B cell (primary cell): ENCODE data around the gene ART5. TPM values are rescaled to one million over a fixed set of nuclear protein-coding genes. Genes with fewer than 3 reads are reported as not detected.

Experiments
- ATAC-seq: fragments of 200-7000 bp; cut with Tn5 transposase; one replicate; pipeline ENCODE4 v1.10.0; 2021; ENCODE audit warnings: low read depth, mild to moderate bottlenecking, moderate number of reproducible peaks, moderate library complexity
- CTCF ChIA-PET: fragments of 350-600 bp; sonication (Branson Sonifier 250); formaldehyde crosslinking; loops from one replicate; lab custom pipeline; 2021; ENCODE audit warnings: antibody characterized with exemption, inconsistent platforms; lab: Charles Lee
- POLR2A ChIA-PET: fragments of 350-600 bp; sonication (Branson Sonifier 250); formaldehyde crosslinking; loops from one replicate; lab custom pipeline; 2021; ENCODE audit warnings: antibody characterized with exemption; lab: Charles Lee
- DNase-seq: peaks from one replicate; pipeline ENCODE4 v3.0.0; 2013
- H2AFZ ChIP-seq: 2 replicates; pipeline ENCODE4 v1.6.1; 2012; ENCODE audit warnings: mild to moderate bottlenecking, low read depth, low read length; ENCODE audit not compliant: insufficient read depth, poor library complexity, severe bottlenecking
- H3K27ac ChIP-seq, 2 donors: 1 replicate in 1 of 2; 2 replicates in 1 of 2; pipeline ENCODE4 v1.5.1; 2012 to 2013; ENCODE audit warnings: low read length in 2 of 2, mild to moderate bottlenecking in 2 of 2, moderate library complexity in 1 of 2
- H3K27me3 ChIP-seq, 4 experiments: fragments of 200-600 bp in 1 of 4; sonication (generic) in 1 of 4; replicated peaks in 1 of 4; 1 replicate in 2 of 4; 2 replicates in 2 of 4; pipeline versions ENCODE4 v1.6.1 to v1.7.0; 2013 to 2016; ENCODE audit warnings: low read length in 3 of 4, mild to moderate bottlenecking in 2 of 4, mixed read lengths in 1 of 4, moderate library complexity in 1 of 4; ENCODE audit not compliant: insufficient read depth in 4 of 4, control insufficient read depth in 3 of 4; ENCODE audit errors: control extremely low read depth in 1 of 4
- H3K36me3 ChIP-seq, 2 experiments: replicated peaks in 1 of 2; 1 replicate in 1 of 2; 2 replicates in 1 of 2; pipeline versions ENCODE4 v1.6.1 to v1.7.1; 2013; ENCODE audit warnings: low read length in 1 of 2; ENCODE audit not compliant: insufficient read depth in 2 of 2, control insufficient read depth in 1 of 2; ENCODE audit errors: control extremely low read depth in 1 of 2, extremely low read depth in 1 of 2
- H3K4me1 ChIP-seq, 2 donors: fragments of 200-600 bp in 1 of 2; sonication (generic) in 1 of 2; 1 replicate in 1 of 2; 2 replicates in 1 of 2; pipeline versions ENCODE4 v1.5.1 to v1.6.1; 2013 to 2017; ENCODE audit warnings: low read length in 2 of 2; ENCODE audit not compliant: control insufficient read depth in 2 of 2, insufficient read depth in 2 of 2
- H3K4me2 ChIP-seq: replicated peaks from 2 replicates; pipeline ENCODE3; 2012; ENCODE audit warnings: mild to moderate bottlenecking, low read depth, low read length; ENCODE audit not compliant: poor library complexity, severe bottlenecking
- H3K4me3 ChIP-seq, 5 experiments: fragments of 200-600 bp in 1 of 5; sonication (generic) in 1 of 5; 1 replicate in 3 of 5; 2 replicates in 2 of 5; pipeline versions ENCODE4 v1.5.1 to v1.7.0; 2011 to 2016; ENCODE audit warnings: low read length in 4 of 5, mild to moderate bottlenecking in 4 of 5, low read depth in 2 of 5, control low read depth in 1 of 5, moderate library complexity in 1 of 5; ENCODE audit not compliant: insufficient read depth in 1 of 5; ENCODE audit errors: control extremely low read depth in 1 of 5, extremely low read depth in 1 of 5
- H3K79me2 ChIP-seq: fragments of 200-600 bp; sonication (generic); one replicate; pipeline ENCODE4 v1.6.0; 2016; ENCODE audit warnings: low read length; ENCODE audit not compliant: control insufficient read depth, insufficient read depth
- H3K9ac ChIP-seq: fragments of 200-600 bp; sonication (generic); 2 replicates; pipeline ENCODE4 v1.6.1; 2017; ENCODE audit warnings: mild to moderate bottlenecking, low read length, moderate library complexity
- H3K9me3 ChIP-seq, 3 donors: one replicate each; pipeline versions ENCODE4 v1.6.1 to v1.7.1; 2013; ENCODE audit warnings: low read length in 2 of 3; ENCODE audit not compliant: control insufficient read depth in 2 of 3, insufficient read depth in 1 of 3; ENCODE audit errors: control extremely low read depth in 1 of 3
- H4K20me1 ChIP-seq: 2 replicates; pipeline ENCODE4 v1.6.0; 2012; ENCODE audit warnings: mild to moderate bottlenecking, low read length; ENCODE audit not compliant: insufficient read depth, control insufficient read depth, poor library complexity, severe bottlenecking
- H3K27ac Mint-ChIP-seq: one replicate; pipeline ENCODE4 v1.8.0; 2021; ENCODE audit warnings: mixed read lengths
- H3K27me3 Mint-ChIP-seq: one replicate; pipeline ENCODE4 v1.8.0; 2021; ENCODE audit warnings: mixed read lengths
- H3K4me1 Mint-ChIP-seq: one replicate; pipeline ENCODE4 v1.8.0; 2021; ENCODE audit warnings: mixed read lengths
- H3K4me3 Mint-ChIP-seq: one replicate; pipeline ENCODE4 v1.8.0; 2021; ENCODE audit warnings: mixed read lengths
- H3K9me3 Mint-ChIP-seq: one replicate; pipeline ENCODE4 v1.8.0; 2022; ENCODE audit warnings: mixed read lengths; ENCODE audit not compliant: insufficient read depth
- EZH2 ChIP-seq: IDR thresholded peaks from 2 replicates; pipeline ENCODE4 v1.6.1; 2012; ENCODE audit warnings: borderline replicate concordance, low read depth, mild to moderate bottlenecking, moderate library complexity, low read length; ENCODE audit not compliant: insufficient read depth, poor library complexity, severe bottlenecking
- WGBS: methylation state at CpG from one replicate; pipeline ENCODE4 v1.1.5; 2013; ENCODE audit warnings: missing lambda C conversion rate; ENCODE audit not compliant: insufficient coverage; 5-methylcytosine and 5-hydroxymethylcytosine counted together
- intact Hi-C: fragments of 100-400 bp; cut with micrococcal nuclease; formaldehyde crosslinking; loops from one replicate; pipeline ENCODE4 v1.10.0; 2022
- polyA plus RNA-seq: library from polyadenylated mRNA; depleted of rRNA; stranded (reverse); fragments of >200 nt; gene quantifications from 2 replicates; pipeline ENCODE4 v1.2.3, GENCODE V29; 2012
- total RNA-seq, 2 donors: library from RNA; stranded (reverse); fragments of 120-200 nt in 1 of 2; gene quantifications; 1 replicate in 1 of 2; 2 replicates in 1 of 2; pipeline versions ENCODE4 v1.2.3 to v1.2.4, GENCODE V29; 2013 to 2022
- TF ChIP-seq, protein P1 (sequence below): fragments of 200-600 bp; IDR thresholded peaks from one replicate; pipeline ENCODE4 v1.8.0; 2022; ENCODE audit warnings: antibody characterized with exemption, mild to moderate bottlenecking

ART5 gene
- total and polyA plus RNA-seq, 2 donors (not counting 1 experiment from before 2014, with no cell fraction given): not detected

DNA sequence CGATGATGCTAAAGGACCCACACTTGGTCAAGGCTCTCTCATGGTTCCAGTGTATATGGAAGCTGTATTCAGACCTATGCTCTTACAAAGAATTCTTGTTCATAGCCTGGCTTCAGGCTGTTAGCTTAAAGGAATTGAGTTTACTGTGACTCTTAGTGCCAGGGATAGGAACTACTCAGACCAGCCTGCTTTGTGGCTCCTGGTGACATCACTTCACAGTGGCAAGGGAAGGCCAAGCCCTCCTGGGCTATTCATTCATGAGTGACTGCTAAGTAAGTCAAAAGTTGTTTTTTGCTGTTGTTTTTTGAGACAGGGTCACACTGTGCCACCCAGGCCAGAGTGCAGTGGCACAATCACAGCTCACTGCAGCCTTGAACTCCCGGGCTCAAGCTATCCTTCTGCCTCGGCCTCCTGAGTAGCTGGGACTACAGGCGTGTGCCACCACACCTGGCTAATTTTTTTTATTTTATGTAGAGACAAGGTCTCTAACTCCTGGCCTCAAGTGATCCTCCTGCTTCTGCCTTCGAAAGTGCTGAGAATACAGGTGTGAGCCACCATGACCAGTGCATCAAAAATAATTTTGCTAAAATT lies 9.6 kb downstream of the ART5 start:
- Mint-ChIP-seq H3K27ac (no peak overlapping the region), H3K4me1 (no peaks in the 10 kb centered on the region), H3K27me3 (peaks cover 21% of the 10 kb centered on the region), H3K4me3 (no peak overlapping the region), H3K9me3 (no peaks in the 10 kb centered on the region)
- no peak for ATAC-seq
- Histone ChIP-seq H3K36me3 (no peaks in the 10 kb centered on the region), H3K4me1 (no peaks in the 10 kb centered on the region), H3K27me3 (peaks cover 0 to 4% (median 0%) of the 10 kb centered on the region in 4 experiments), H3K4me3 (no peak overlapping the region), H4K20me1 (no peaks in the 10 kb centered on the region), H3K9me3 (peaks cover 0 to 3% (median 0%) of the 10 kb centered on the region in 3 donors), H3K4me2 (no peak overlapping the region), H3K27ac (no peak overlapping the region), H3K9ac (no peak overlapping the region), H3K79me2 (no peaks in the 10 kb centered on the region), H2AFZ (no peak overlapping the region)
- DNase-seq: no peak
- WGBS: 67% methylated on average over 1 of the region's 5 CpGs
- intact Hi-C loops: no loop called here
- ChIA-PET CTCF (no interaction called here), POLR2A (no interaction called here)
- TF ChIP-seq, protein P1, sequence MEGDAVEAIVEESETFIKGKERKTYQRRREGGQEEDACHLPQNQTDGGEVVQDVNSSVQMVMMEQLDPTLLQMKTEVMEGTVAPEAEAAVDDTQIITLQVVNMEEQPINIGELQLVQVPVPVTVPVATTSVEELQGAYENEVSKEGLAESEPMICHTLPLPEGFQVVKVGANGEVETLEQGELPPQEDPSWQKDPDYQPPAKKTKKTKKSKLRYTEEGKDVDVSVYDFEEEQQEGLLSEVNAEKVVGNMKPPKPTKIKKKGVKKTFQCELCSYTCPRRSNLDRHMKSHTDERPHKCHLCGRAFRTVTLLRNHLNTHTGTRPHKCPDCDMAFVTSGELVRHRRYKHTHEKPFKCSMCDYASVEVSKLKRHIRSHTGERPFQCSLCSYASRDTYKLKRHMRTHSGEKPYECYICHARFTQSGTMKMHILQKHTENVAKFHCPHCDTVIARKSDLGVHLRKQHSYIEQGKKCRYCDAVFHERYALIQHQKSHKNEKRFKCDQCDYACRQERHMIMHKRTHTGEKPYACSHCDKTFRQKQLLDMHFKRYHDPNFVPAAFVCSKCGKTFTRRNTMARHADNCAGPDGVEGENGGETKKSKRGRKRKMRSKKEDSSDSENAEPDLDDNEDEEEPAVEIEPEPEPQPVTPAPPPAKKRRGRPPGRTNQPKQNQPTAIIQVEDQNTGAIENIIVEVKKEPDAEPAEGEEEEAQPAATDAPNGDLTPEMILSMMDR: no peak
- TF ChIP-seq EZH2: no peak

DNA sequence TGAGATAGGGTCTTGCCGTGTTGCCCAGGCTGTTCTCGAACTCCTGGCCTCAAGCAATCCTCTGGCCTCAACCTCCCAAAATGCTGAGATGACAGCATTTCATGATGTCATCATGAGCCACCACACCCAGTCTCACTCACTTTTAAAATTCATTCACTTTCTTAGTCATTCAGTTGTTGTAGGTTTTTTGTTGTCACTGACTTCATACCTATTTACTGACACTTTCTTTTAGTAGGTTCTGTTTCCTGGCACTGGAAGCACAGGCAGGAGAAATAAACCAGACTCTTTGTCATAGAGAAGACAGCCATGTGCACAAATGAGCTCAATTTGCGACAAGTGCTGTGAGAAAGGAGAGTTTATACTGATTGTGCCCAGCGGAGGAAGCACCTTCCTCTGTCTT lies 10.5 kb downstream of the ART5 start:
- POLR2A ChIA-PET: no interaction called here
- H4K20me1 ChIP-seq: no peaks in the 10 kb centered on the region
- H3K27me3 Mint-ChIP-seq: peaks cover 15% of the 10 kb centered on the region

More for the DNA sequence above, 10.5 kb downstream of the ART5 start:
- TF ChIP-seq EZH2: no peak
- TF ChIP-seq, protein P1: no peak
- DNase-seq (no peak), ATAC-seq (no peak)
- intact Hi-C loops: no loop called here
- Histone ChIP-seq H3K27ac (no peak overlapping the region), H3K27me3 (peaks cover 0 to 4% (median 0%) of the 10 kb centered on the region in 4 experiments), H3K9me3 (peaks cover 0 to 3% (median 0%) of the 10 kb centered on the region in 3 donors), H3K4me2 (no peak overlapping the region), H3K9ac (no peak overlapping the region), H3K79me2 (no peaks in the 10 kb centered on the region), H2AFZ (no peak overlapping the region), H3K4me3 (no peak overlapping the region), H3K4me1 (no peaks in the 10 kb centered on the region), H3K36me3 (no peaks in the 10 kb centered on the region)
- Mint-ChIP-seq H3K4me3 (no peak overlapping the region), H3K27ac (no peak overlapping the region), H3K4me1 (peaks cover 2% of the 10 kb centered on the region), H3K9me3 (no peaks in the 10 kb centered on the region)
- WGBS: 100% methylated on average over 2 of the region's 4 CpGs
- CTCF ChIA-PET: no interaction called here
